Mammary epithelial cell (primary cell): ENCODE measurements around the gene POLK.

Experiments
- EZH2 ChIP-seq: IDR thresholded peaks from 2 replicates; pipeline ENCODE4 v1.6.1; 2012; ENCODE audit warnings: low read length, inconsistent platforms, borderline replicate concordance
- TF ChIP-seq, protein P1 (sequence below), 2 donors: IDR thresholded peaks in 1 of 2; conservative IDR thresholded peaks in 1 of 2; 2 replicates each; pipeline ENCODE4 v1.5.1; 2011 to 2012; ENCODE audit warnings: inconsistent platforms in 2 of 2, low read length in 2 of 2, mild to moderate bottlenecking in 2 of 2, control low read depth in 1 of 2, low read depth in 1 of 2; ENCODE audit not compliant: insufficient read depth in 1 of 2; ENCODE audit errors: extremely low read depth in 1 of 2

DNA sequence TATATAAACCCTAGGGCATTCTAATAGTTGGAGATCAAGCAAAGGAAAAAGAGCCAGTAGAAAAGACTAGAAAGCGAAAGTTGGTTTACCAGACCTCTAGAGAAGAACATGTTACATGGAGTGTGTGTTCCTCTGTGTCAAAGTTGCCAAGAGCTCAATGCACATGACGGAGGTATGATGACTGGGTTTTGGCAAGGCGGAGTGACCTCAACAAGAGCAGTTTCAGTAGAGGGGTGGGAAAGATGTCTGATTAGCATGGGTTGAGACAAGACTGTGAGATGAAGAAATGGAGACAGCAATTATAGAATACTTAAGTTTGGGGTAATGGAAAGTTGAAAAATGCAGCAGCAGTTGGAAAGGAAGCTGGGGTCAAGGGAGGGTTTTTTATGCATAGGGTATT is 101.2 kb downstream of the POLK start:
- TF ChIP-seq, protein P1, sequence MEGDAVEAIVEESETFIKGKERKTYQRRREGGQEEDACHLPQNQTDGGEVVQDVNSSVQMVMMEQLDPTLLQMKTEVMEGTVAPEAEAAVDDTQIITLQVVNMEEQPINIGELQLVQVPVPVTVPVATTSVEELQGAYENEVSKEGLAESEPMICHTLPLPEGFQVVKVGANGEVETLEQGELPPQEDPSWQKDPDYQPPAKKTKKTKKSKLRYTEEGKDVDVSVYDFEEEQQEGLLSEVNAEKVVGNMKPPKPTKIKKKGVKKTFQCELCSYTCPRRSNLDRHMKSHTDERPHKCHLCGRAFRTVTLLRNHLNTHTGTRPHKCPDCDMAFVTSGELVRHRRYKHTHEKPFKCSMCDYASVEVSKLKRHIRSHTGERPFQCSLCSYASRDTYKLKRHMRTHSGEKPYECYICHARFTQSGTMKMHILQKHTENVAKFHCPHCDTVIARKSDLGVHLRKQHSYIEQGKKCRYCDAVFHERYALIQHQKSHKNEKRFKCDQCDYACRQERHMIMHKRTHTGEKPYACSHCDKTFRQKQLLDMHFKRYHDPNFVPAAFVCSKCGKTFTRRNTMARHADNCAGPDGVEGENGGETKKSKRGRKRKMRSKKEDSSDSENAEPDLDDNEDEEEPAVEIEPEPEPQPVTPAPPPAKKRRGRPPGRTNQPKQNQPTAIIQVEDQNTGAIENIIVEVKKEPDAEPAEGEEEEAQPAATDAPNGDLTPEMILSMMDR (conservative IDR thresholded peaks at IDR 0.05 in 1 of 2, IDR thresholded peaks at IDR 0.05 in 1 of 2; ENCODE audit: extremely low read depth in 1 of 2, insufficient read depth in 1 of 2, low read depth in 1 of 2, low read length in 2 of 2) = no peak
- TF ChIP-seq EZH2 = no peak
